Measurements from ENCODE around the gene PRCC. TPM values are rescaled to one million over a fixed set of nuclear protein-coding genes. Genes with fewer than 3 reads are reported as not detected.

The PRCC gene
- total and polyA plus RNA-seq, 2 of the 13 experiments (the other 11 are each of a cell fraction or from before 2014, with no cell fraction given) = 24.2 to 40.5 TPM

- TF ChIP-seq ZNF460 (CRISPR knock-in tag; IDR thresholded peaks at IDR 0.05; ENCODE audit: borderline replicate concordance) = no peak
- TF ChIP-seq, protein P1, sequence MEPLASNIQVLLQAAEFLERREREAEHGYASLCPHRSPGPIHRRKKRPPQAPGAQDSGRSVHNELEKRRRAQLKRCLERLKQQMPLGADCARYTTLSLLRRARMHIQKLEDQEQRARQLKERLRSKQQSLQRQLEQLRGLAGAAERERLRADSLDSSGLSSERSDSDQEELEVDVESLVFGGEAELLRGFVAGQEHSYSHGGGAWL (CRISPR knock-in tag; IDR thresholded peaks at IDR 0.05) = no peak; the same call in 1 of the 2 replicates
- TF ChIP-seq DBP (CRISPR knock-in tag; IDR thresholded peaks at IDR 0.05; ENCODE audit: not compliant biosample characterization) = no peak
- no peak for TF ChIP-seq BRD4 (CRISPR knock-in tag; IDR thresholded peaks at IDR 0.05)
- TF ChIP-seq, protein P2, sequence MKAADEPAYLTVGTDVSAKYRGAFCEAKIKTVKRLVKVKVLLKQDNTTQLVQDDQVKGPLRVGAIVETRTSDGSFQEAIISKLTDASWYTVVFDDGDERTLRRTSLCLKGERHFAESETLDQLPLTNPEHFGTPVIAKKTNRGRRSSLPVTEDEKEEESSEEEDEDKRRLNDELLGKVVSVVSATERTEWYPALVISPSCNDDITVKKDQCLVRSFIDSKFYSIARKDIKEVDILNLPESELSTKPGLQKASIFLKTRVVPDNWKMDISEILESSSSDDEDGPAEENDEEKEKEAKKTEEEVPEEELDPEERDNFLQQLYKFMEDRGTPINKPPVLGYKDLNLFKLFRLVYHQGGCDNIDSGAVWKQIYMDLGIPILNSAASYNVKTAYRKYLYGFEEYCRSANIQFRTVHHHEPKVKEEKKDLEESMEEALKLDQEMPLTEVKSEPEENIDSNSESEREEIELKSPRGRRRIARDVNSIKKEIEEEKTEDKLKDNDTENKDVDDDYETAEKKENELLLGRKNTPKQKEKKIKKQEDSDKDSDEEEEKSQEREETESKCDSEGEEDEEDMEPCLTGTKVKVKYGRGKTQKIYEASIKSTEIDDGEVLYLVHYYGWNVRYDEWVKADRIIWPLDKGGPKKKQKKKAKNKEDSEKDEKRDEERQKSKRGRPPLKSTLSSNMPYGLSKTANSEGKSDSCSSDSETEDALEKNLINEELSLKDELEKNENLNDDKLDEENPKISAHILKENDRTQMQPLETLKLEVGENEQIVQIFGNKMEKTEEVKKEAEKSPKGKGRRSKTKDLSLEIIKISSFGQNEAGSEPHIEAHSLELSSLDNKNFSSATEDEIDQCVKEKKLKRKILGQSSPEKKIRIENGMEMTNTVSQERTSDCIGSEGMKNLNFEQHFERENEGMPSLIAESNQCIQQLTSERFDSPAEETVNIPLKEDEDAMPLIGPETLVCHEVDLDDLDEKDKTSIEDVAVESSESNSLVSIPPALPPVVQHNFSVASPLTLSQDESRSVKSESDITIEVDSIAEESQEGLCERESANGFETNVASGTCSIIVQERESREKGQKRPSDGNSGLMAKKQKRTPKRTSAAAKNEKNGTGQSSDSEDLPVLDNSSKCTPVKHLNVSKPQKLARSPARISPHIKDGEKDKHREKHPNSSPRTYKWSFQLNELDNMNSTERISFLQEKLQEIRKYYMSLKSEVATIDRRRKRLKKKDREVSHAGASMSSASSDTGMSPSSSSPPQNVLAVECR (CRISPR knock-in tag; IDR thresholded peaks at IDR 0.05; ENCODE audit: borderline replicate concordance) = peak; percentile 70
- TF ChIP-seq AHDC1 (CRISPR knock-in tag; IDR thresholded peaks at IDR 0.05; ENCODE audit: borderline replicate concordance) = no peak
- TF ChIP-seq, protein P3, sequence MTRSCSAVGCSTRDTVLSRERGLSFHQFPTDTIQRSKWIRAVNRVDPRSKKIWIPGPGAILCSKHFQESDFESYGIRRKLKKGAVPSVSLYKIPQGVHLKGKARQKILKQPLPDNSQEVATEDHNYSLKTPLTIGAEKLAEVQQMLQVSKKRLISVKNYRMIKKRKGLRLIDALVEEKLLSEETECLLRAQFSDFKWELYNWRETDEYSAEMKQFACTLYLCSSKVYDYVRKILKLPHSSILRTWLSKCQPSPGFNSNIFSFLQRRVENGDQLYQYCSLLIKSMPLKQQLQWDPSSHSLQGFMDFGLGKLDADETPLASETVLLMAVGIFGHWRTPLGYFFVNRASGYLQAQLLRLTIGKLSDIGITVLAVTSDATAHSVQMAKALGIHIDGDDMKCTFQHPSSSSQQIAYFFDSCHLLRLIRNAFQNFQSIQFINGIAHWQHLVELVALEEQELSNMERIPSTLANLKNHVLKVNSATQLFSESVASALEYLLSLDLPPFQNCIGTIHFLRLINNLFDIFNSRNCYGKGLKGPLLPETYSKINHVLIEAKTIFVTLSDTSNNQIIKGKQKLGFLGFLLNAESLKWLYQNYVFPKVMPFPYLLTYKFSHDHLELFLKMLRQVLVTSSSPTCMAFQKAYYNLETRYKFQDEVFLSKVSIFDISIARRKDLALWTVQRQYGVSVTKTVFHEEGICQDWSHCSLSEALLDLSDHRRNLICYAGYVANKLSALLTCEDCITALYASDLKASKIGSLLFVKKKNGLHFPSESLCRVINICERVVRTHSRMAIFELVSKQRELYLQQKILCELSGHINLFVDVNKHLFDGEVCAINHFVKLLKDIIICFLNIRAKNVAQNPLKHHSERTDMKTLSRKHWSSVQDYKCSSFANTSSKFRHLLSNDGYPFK (CRISPR knock-in tag; IDR thresholded peaks at IDR 0.05; ENCODE audit: borderline replicate concordance) = no peak
- TF ChIP-seq NONO (IDR thresholded peaks at IDR 0.05) = no peak
- TF ChIP-seq NONO (CRISPR knock-in tag; conservative IDR thresholded peaks at IDR 0.05) = peak; percentile 68
- TF ChIP-seq NCOA1 (CRISPR knock-in tag; IDR thresholded peaks at IDR 0.05) = no peak
Observed at GRCh38 chr1:156746728-156747631, 20.4 kb upstream of the PRCC start (continued).
